IMR-90 (cell line): ENCODE results near the gene NATD1. TPM values are rescaled to one million over a fixed set of nuclear protein-coding genes. Genes with fewer than 3 reads are reported as not detected.

ENCODE experiments used
- ATAC-seq: fragments of 200-7000 bp; cut with Tn5 transposase; 2 replicates; pipeline ENCODE4 v1.9.1; 2020; ENCODE audit warnings: low read depth, mild to moderate bottlenecking, moderate library complexity
- BruUV-seq: library from RNA; stranded (reverse); fragments of 400-500 nt; replicated peaks from 2 replicates; lab custom pipeline; 2021; lab: Mats Ljungman, UMichigan
- CTCF ChIA-PET: fragments of 300-600 bp; formaldehyde crosslinking; extraction: SDS; loops from one replicate; lab custom pipeline; 2021; ENCODE audit warnings: antibody characterized with exemption; lab: Yijun Ruan, JAX
- POLR2A ChIA-PET: fragments of 300-600 bp; sonication (Branson Sonifier 250); formaldehyde crosslinking; loops from one replicate; lab custom pipeline; 2022; ENCODE audit warnings: antibody characterized with exemption; ENCODE audit not compliant: unreplicated experiment; lab: Charles Lee
- DNase-seq: peaks from one replicate; pipeline ENCODE4 v3.0.0; 2013
- H2AFZ ChIP-seq: replicated peaks from 2 replicates; pipeline ENCODE3; 2013; ENCODE audit warnings: low read length, mild to moderate bottlenecking; ENCODE audit not compliant: poor library complexity
- H2AK5ac ChIP-seq: 2 replicates; pipeline ENCODE4 v1.6.1; 2013; ENCODE audit warnings: low read depth, low read length, inconsistent platforms
- H2AK9ac ChIP-seq: replicated peaks from 2 replicates; pipeline ENCODE3; 2013; ENCODE audit warnings: mild to moderate bottlenecking, low read depth, low read length, moderate library complexity; ENCODE audit not compliant: poor library complexity
- H2BK120ac ChIP-seq: 2 replicates; pipeline ENCODE4 v1.6.1; 2013; ENCODE audit warnings: low read depth, low read length, inconsistent platforms
- H2BK15ac ChIP-seq: 3 replicates; pipeline ENCODE4 v1.6.1; 2013; ENCODE audit warnings: low read depth, low read length, inconsistent platforms
- H2BK20ac ChIP-seq: 2 replicates; pipeline ENCODE4 v1.6.1; 2013; ENCODE audit warnings: low read depth, mild to moderate bottlenecking, inconsistent platforms, low read length, moderate library complexity
- H2BK5ac ChIP-seq: 2 replicates; pipeline ENCODE4 v1.6.1; 2013; ENCODE audit warnings: mild to moderate bottlenecking, low read depth, low read length, inconsistent platforms; ENCODE audit not compliant: poor library complexity, severe bottlenecking
- H3K14ac ChIP-seq: replicated peaks from 2 replicates; pipeline ENCODE4 v1.6.1; 2013; ENCODE audit warnings: low read depth, low read length, inconsistent platforms
- H3K18ac ChIP-seq: 2 replicates; pipeline ENCODE4 v1.6.1; 2013; ENCODE audit warnings: low read depth, low read length, control low read depth
- H3K23ac ChIP-seq: 2 replicates; pipeline ENCODE4 v1.6.1; 2013; ENCODE audit warnings: low read depth, low read length, inconsistent platforms
- H3K27ac ChIP-seq: 2 replicates; pipeline ENCODE4 v1.5.1; 2013; ENCODE audit warnings: mild to moderate bottlenecking, control low read depth, low read length; ENCODE audit not compliant: insufficient read depth
- H3K27me3 ChIP-seq: 2 replicates; pipeline ENCODE4 v1.6.1; 2013; ENCODE audit warnings: low read length; ENCODE audit not compliant: control insufficient read depth, insufficient read depth
- H3K36me3 ChIP-seq: 2 replicates; pipeline ENCODE4 v1.6.1; 2013; ENCODE audit warnings: low read length, mixed read lengths; ENCODE audit not compliant: control insufficient read depth, insufficient read depth
- H3K4ac ChIP-seq: 2 replicates; pipeline ENCODE4 v1.6.1; 2013; ENCODE audit warnings: low read depth, low read length, inconsistent platforms
- H3K4me1 ChIP-seq: 2 replicates; pipeline ENCODE4 v1.6.1; 2013; ENCODE audit warnings: low read length, mixed read lengths; ENCODE audit not compliant: control insufficient read depth, insufficient read depth
- H3K4me2 ChIP-seq: 2 replicates; pipeline ENCODE4 v1.6.1; 2013; ENCODE audit warnings: low read depth, mild to moderate bottlenecking, control low read depth, low read length, moderate library complexity
- H3K4me3 ChIP-seq: 2 replicates; pipeline ENCODE4 v1.5.1; 2013; ENCODE audit warnings: low read depth, mild to moderate bottlenecking, control low read depth, low read length, moderate library complexity; ENCODE audit not compliant: insufficient read depth
- H3K56ac ChIP-seq: 2 replicates; pipeline ENCODE4 v1.6.1; 2013; ENCODE audit warnings: low read length, inconsistent platforms; ENCODE audit not compliant: insufficient read depth; ENCODE audit errors: extremely low read depth
- H3K79me1 ChIP-seq, 2 experiments: 2 replicates each; pipeline ENCODE4 v1.6.1; 2013; ENCODE audit warnings: low read length in 2 of 2, inconsistent platforms in 1 of 2, low read depth in 1 of 2
- H3K9ac ChIP-seq: 2 replicates; pipeline ENCODE4 v1.6.1; 2013; ENCODE audit warnings: low read depth, low read length, control low read depth
- H3K9me1 ChIP-seq: 2 replicates; pipeline ENCODE4 v1.6.1; 2013; ENCODE audit warnings: low read length, inconsistent platforms; ENCODE audit not compliant: insufficient read depth
- H3K9me3 ChIP-seq: 2 replicates; pipeline ENCODE4 v1.6.1; 2013; ENCODE audit warnings: low read length; ENCODE audit not compliant: control insufficient read depth, insufficient read depth
- H4K20me1 ChIP-seq: 2 replicates; pipeline ENCODE4 v1.6.1; 2013; ENCODE audit warnings: low read length, inconsistent platforms; ENCODE audit not compliant: insufficient read depth
- H4K5ac ChIP-seq: 2 replicates; pipeline ENCODE4 v1.6.1; 2013; ENCODE audit warnings: mild to moderate bottlenecking, low read depth, low read length, control low read depth
- H4K8ac ChIP-seq, 2 experiments: 2 replicates each; pipeline ENCODE4 v1.6.1; 2013; ENCODE audit warnings: low read depth in 2 of 2, low read length in 2 of 2, control low read depth in 1 of 2, inconsistent platforms in 1 of 2
- H4K91ac ChIP-seq: 2 replicates; pipeline ENCODE4 v1.6.1; 2013; ENCODE audit warnings: low read depth, low read length, inconsistent platforms; ENCODE audit not compliant: insufficient read depth
- CEBPB ChIP-seq: IDR thresholded peaks from 2 replicates; pipeline ENCODE4 v1.6.1; 2012; ENCODE audit warnings: low read depth, low read length, improper control_type of control experiment
- RFX5 ChIP-seq: IDR thresholded peaks from 2 replicates; pipeline ENCODE4 v1.8.0; 2012; ENCODE audit warnings: low read depth, mild to moderate bottlenecking, low read length, moderate library complexity
- SMC3 ChIP-seq: fragments of 150-350 bp; IDR thresholded peaks from 2 replicates; pipeline ENCODE4 v1.6.1; 2016; ENCODE audit warnings: low read depth, mild to moderate bottlenecking, antibody characterized with exemption, low read length, moderate library complexity
- WGBS, 2 experiments: methylation state at CpG; one replicate each; pipeline versions ENCODE4 v1.1.5 to v1.1.7; 2013; ENCODE audit warnings: missing lambda C conversion rate in 2 of 2; ENCODE audit not compliant: insufficient read length in 1 of 2; ENCODE audit errors: extremely low coverage in 2 of 2; 5-methylcytosine and 5-hydroxymethylcytosine counted together
- dilution Hi-C: fragments of 300-500 bp; cut with HindIII; formaldehyde crosslinking; loops from one replicate; pipeline ENCODE4 v1.14.3; 2018; ENCODE audit warnings: low sequenced_read_pairs; ENCODE audit not compliant: unreplicated experiment
- in situ Hi-C: fragments of 300-500 bp; cut with MboI; formaldehyde crosslinking; loops from 3 replicates; pipeline ENCODE4 v1.14.3; 2019; ENCODE audit warnings: low sequenced_read_pairs, inconsistent platforms, mixed read lengths
- intact Hi-C: fragments of 100-400 bp; cut with micrococcal nuclease; formaldehyde crosslinking; loops from 2 replicates; pipeline ENCODE4 v1.10.0; 2022
- polyA plus RNA-seq, 3 experiments: library from polyadenylated mRNA; depleted of rRNA; stranded (reverse); fragments of >200 nt; gene quantifications; 2 replicates each; pipeline ENCODE4 v1.2.3, GENCODE V29; 2012; ENCODE audit warnings: low replicate concordance in 1 of 3
- total RNA-seq: library from RNA; depleted of rRNA; stranded (reverse); fragments of >200 nt; gene quantifications from 2 replicates; pipeline ENCODE4 v1.2.3, GENCODE V29; 2012
- TF ChIP-seq, protein P1 (sequence below): conservative IDR thresholded peaks from 2 replicates; pipeline ENCODE4 v1.5.1; 2012; ENCODE audit warnings: mild to moderate bottlenecking, low read depth, low read length, improper control_type of control experiment

Gene NATD1
- total and polyA plus RNA-seq, 2 of the 4 experiments (the other 2 are of a cell fraction) = 0.90 to 4.3 TPM

DNA sequence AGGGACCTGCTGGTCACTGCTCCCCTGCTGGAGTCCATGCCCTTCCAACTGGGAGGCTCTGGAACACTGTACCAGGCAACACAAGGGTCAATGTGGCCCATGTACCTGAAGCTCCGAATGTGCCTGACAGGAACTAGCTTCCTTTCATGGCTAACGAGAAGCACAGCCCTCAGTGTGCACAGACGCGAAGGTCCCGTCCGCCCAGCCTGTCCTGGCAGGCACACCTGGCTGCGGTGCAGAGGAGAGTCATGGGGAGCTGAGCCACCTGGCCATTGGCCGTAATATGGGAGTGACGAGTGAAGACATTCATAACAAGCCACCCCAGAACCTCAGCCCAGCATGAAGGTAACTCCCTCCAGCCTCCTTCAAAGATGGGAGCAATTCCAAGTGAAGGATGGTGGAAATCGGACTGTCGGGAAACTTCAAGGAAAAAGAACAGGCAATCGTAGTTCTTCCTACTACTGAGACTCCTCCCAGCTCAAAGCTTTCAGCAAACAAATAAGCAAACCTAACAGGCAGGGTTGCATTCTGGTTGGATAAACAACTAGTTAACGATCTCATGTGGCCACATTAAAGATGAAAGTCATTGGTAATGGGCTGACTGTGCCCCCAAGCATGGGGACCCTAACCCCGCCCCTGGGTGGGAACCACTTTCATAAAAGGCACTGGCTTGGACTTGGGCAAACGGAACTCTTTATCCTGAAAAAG lies 52.5 kb downstream of the NATD1 start (continued):
- no peak for TF ChIP-seq CEBPB

DNA sequence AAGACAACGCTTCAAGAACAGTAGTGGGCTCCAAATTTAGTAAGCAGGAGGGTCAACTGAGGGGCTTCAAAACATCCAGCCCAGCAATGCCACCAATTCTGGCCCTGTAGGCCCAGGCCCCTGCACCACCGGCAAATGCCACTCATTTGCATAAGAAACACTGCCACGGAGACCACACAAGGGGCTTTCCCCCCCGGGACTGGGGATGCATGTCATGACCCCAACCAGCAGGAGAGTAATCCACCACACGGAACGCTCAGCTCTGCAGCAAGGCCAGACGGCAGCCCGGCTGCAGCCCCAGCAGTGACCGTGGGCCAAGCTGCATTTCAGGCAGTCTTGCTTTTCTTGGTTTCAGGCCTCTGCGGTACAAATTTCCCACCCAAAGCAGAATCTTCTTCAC lies 53.4 kb downstream of the NATD1 start:
- Histone ChIP-seq H4K91ac (no peak overlapping the region), H4K20me1 (peaks cover 83% of the 10 kb centered on the region), H3K4ac (no peak overlapping the region), H3K4me1 (peaks cover 2% of the 10 kb centered on the region; the same call in 1 of the 2 replicates), H2BK5ac (no peak overlapping the region), H3K14ac (no peak overlapping the region), H3K23ac (no peak overlapping the region), H2AK5ac (no peak overlapping the region), H2BK120ac (no peak overlapping the region), H2BK15ac (no peak overlapping the region), H3K4me3 (no peak overlapping the region), H3K36me3 (peaks cover 26% of the 10 kb centered on the region), H3K18ac (no peak overlapping the region), H2AK9ac (no peak overlapping the region), H2AFZ (no peak overlapping the region), H4K8ac (no peak overlapping the region), H3K27me3 (no peaks in the 10 kb centered on the region), H3K9me3 (no peaks in the 10 kb centered on the region), H3K79me1 (peaks cover 17 to 82% of the 10 kb centered on the region in 2 experiments), H3K9me1 (peaks cover 21% of the 10 kb centered on the region; the same call in 1 of the 2 replicates), H3K9ac (no peak overlapping the region), H3K4me2 (no peak overlapping the region), H3K56ac (no peak overlapping the region), H2BK20ac (no peak overlapping the region), H4K5ac (no peak overlapping the region), H3K27ac (no peak overlapping the region)
- BruUV-seq = no TSS peak
- WGBS, 2 experiments = 74% methylated on average over 8 of the region's 10 CpGs; no CpG with 5 or more reads in 1 of the 2 experiments
- in situ Hi-C loops (no loop called here), dilution Hi-C loops (no loop called here), intact Hi-C loops (no loop called here)
- CTCF ChIA-PET = interaction anchor here (0.5 kb wide), 1 partner anchor 33 kb away, joined by 3 read pairs; no protein-coding TSS in a partner anchor
- TF ChIP-seq RFX5 (no peak), CEBPB (no peak), SMC3 (no peak)
- TF ChIP-seq, protein P1, sequence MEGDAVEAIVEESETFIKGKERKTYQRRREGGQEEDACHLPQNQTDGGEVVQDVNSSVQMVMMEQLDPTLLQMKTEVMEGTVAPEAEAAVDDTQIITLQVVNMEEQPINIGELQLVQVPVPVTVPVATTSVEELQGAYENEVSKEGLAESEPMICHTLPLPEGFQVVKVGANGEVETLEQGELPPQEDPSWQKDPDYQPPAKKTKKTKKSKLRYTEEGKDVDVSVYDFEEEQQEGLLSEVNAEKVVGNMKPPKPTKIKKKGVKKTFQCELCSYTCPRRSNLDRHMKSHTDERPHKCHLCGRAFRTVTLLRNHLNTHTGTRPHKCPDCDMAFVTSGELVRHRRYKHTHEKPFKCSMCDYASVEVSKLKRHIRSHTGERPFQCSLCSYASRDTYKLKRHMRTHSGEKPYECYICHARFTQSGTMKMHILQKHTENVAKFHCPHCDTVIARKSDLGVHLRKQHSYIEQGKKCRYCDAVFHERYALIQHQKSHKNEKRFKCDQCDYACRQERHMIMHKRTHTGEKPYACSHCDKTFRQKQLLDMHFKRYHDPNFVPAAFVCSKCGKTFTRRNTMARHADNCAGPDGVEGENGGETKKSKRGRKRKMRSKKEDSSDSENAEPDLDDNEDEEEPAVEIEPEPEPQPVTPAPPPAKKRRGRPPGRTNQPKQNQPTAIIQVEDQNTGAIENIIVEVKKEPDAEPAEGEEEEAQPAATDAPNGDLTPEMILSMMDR = no peak
- DNase-seq = no peak
- ATAC-seq = no peak
- POLR2A ChIA-PET = no interaction called here
